GM21367 (cell line): ENCODE results near the gene ATP8B3.
A peak's percentile ranks its signal among the peaks of the same experiment; 100 is the strongest.

ENCODE experiments used
- ATAC-seq: cut with Tn5 transposase; IDR thresholded peaks from one replicate; pipeline ENCODE4 v1.9.1; 2021; ENCODE audit not compliant: unreplicated experiment

The ATP8B3 gene

DNA sequence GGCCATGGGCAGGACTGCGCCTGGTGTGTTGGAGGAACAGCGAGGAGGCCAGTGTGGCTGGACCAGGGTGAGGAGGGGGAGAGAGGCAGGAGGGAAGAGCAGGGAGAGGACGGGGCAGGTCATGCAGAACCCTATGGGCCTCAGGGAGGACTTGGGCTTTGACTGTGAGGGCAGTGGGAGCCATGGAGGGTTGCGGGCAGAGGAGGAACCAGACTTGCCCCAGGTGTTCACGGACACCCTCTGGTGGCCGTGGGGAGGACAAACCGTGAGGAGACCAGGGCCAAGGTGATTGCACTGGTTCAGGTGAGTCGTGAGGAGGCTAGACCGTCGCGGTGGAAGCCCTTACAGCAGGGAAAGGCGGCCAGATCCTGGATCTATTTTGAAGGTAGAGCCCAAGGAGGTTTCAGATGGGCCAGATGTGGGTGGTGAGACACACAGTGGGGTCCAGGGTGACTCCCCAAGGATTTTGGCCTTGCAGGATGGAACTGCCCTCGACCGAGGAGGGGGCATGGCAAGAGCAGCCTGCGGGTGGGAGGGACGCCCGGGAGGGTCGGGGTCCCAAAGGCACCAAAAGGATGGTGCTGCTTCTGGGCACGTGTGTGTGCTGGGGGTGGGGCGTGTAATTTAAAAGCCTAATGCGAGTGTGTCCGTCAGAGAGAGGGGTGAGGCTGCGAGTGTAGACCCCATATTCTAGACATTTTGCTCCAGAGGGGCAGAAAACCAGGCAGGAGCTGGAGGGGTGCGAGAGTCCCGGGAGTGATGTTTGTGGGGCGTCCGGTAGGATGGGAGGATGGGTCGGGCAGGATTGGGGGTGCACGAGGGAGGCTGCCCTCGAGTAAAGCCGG, 39.0 kb upstream of the ATP8B3 start:
- ATAC-seq: no peak

DNA sequence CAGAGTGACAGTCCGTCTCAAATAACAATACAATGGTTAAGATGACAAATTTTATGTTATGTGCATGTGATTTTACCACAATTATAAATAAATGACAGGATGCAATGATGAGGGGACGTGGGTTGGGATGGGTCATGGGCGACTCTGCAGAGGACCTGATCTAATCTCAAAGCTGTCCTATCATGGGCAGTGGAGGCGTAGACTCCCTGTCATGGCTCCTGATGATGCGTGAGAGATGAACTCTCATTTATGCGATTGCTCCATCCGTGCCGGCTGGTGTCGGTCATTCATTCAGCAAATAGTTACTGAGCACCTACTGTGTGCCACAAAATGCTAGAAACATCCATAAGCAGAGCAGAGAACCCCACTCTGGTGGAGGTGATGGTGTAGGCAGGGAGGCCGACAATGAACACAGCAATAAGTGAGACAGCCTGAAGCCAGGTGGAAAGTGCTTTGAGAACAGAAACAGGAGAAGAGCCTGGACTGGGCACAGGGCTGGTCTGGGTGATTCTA, 37.9 kb upstream of the ATP8B3 start:
- no peak for ATAC-seq

DNA sequence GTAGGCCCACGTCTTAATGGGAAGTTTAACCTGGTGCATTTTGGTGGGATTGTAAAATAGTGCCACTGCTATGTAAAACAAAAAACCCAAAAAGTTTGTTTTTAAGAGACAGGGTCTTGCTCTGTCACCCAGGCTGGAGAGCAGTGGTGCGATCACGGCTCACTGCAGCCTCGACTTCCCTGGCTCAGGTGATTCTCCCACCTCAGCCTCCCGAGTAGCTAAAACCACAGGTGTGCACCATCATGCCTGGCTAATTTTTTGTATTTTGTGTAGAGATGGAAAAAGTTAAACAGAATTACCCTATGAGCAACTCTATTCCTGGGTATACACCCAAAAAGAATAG, 37.0 kb upstream of the ATP8B3 start:
- ATAC-seq: no peak

DNA sequence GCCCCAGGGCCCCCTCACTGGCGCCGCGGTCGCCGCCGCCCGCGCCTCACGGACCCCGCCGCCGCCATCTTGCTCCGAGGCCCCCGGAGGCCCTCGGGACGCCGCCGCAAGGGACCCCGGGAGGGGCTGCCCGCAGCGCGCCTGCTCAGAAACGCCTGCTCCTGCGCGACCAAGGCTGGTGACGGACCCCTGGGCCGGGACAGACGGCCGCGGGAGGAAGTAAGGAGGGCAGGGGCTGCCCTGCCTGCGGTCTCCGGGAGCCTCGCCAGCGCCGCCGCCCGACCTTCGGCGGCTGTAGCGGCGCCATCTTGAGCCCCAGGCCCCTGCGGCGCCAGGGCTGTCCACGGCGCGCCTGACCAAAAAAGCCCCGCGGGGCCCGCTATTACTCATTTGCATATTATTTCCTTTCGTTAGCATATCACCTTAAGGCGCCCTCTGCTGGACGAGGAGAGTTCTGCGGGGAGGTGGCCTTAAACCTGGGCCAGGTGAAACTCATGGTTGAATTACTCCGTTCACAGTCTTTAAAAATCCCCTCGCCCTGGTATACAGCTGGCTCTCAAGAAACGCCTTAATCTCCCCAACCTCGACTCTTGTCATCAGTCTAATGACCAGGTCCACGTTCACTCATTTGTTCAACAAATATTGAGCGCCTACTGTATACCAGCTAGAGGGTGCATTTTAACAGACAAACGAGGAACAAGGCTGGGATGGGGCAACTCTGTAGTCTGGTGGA, 36.5 kb upstream of the ATP8B3 start, which contains the start of gene REXO1:
REXO1 (minus strand) TSS at position 85 of the 733 bp plus-strand sequence. CDS start 125 bp downstream, outside the sequence.
- ATAC-seq: peak; percentile 53

DNA sequence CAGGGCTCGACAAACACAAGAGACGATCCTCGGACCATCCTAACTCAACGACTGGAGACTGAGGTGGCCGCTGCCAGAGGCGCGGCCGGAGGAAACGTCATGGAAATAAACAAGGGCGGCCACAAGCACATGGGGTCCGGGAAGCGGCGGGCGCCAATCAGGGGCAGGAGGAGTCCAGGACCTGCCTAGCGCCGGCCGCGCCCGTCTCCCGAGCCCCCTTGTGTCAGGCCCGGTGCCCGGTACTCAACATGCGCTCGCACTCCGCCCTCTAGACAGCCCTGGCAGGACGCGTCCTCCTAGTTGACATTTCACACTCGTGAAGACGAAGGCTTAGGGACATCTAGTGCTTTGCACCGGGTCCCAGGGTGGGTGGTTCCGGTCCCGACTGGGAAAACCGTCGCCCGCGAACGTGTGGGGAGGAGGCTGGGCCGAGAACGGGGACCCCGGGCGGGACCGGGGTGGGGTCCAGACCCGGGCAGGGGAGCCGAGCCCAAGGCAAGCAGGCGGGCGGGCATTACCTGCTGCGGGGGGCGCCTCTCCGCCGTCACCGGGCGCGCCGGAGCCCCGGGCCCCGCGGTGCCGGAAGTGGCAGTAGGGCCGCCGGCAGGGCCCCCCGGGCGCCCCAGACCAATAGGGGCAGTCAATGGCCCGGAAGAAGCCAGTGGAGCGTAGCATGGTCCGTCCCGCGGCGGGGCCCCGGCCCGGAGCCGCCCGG, 35.8 kb upstream of the ATP8B3 start:
- ATAC-seq: peak; percentile 2

DNA sequence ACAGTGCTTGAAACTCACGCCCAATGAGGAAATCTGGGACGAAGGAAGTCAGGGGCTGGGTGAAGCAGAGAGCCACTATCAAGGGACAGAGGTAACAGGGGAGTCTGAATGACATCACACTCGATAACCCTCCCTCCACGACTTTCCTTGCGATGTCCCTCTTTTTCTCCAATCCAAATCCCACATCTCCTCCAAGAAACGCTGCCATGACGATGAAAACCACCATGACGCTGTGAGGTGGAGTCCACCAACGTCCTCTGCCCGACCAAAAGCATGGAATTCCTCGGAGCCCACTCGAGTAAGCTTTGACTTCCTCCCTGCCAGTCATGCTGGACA, 35.2 kb upstream of the ATP8B3 start:
- no peak for ATAC-seq

DNA sequence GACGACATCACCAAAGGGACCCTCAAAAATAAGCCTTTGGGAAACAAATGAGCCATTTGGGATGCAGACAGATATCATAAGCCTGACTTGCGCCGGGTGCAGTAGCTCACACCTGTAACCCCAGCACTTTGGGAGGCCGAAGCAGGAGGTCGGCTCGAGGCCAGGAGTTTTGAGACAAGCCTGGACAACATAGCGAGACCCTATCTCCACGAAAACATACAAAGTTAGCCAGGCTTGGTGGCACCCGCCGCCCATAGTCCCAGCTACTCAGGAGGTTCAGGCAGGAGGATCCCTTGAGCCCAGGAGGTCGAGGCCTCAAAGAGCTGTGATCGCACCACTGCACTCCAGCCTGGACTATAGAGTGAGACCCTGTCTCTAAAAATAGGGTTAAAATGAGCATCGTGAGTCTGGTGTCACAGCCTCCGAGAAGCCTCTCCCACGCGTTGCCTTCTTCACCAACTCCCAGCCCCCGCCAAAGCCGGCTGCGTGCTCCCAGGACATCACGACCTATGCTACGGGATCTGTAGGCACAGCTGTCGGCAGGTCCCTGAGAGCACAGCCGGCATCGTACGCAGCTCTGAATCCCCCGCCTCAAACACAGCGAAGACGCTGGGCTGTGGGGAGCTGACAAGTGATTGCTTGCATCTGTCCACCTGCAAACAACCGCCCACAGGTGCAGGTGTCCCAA, 34.6 kb upstream of the ATP8B3 start:
- ATAC-seq: no peak

DNA sequence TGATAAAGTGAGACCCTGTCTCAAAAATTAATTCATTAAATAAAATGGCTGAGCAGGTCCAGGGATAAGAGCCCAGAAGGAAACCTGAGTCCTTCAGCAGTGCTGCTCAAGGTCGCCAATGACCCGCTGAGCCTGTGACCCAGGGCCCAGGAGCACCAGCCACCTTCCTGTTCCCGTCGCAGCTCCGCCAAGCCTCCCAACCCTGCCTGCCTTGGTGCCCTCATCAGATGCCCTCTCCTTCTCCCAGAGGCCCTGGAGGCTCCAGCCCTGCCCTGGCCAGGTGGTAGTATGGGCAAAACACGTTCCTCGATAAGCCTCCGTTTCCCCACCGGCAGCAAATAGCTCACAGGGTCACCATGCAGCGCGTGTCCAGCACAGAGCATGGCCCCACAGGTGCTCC, 33.6 kb upstream of the ATP8B3 start:
- no peak for ATAC-seq

DNA sequence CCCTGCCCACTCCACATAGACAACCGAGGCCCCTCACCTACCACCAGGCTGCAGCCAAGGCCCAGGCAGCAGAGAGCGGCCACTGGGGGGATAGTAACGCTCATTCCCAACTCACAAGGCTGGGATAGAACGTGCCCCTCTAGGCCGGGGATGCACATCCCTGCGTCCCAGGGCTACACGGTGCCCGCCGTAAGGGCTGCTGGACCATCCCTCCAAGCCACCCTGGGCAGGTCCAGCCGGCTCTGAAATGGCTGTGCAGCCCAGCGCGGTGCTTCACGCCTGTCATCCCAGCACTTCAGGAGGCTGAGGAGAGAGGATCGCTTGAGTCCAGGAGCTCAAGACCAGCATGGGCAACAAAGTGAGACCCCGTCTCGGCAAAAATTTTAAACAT, 33.0 kb upstream of the ATP8B3 start:
- no peak for ATAC-seq

DNA sequence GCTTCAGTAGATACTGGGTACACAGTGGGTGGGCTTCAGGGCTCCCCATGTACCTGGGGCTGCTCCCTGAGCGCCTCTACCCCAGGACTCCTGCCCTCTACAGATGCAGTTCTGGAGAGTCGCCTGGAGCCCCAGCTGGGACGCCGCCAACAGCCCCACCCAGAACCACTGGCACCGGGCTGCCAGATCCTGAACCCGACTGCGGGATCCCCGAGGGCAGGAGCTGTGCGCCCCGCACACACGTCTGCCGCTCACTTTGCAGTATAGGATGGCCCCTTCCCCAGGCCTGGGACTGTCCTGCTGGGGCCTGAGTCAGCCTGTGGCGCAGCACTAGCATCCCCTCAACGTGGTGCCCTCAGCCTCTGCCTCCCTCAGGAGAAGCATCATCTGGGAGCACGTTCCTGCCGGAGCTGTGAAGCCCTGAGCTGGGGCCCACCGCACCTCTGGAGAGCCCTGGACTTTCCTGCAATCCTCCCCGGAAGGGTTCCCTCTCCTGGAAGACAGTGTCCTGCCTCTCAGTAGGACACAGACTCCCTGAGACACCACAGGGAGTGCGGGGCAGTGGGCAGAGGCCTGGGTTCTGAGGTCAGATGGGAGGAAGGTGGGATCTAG, 32.5 kb upstream of the ATP8B3 start:
- ATAC-seq: no peak

DNA sequence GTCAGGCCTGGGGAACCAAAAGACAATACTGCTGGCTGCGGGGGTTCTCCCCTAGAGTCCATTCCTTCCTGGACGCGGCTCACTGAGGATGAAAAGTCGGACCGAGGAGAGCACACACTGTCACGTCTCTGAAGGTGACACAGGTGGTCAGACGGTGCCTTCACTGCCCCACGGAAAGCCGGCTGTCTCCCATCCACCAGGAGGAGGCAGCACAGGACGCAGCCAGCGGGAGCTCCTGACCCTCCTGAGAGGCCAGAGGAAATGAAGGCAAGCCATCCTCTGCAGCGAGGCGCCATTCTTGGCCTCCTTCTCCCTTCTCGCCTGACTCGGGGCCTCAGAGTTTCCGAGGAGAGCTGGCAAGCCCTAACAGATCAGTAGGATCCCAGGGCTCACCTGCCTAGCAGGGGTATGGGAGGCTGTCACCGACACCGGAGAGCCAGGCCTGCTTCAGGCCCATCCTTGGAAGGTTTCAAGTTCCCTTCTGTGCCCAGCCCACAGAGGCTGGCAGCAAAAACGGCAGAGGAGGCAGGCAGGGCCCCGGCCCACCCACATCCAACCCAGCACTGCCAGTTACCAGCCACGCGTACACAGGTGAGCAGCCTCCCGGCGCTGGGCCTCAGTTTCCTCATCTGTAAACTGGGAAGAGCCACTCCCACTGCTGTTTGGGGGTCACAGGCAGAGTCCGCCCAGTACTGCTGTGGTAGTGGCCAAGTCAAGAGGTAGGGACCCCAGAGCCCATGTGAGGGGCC, 31.7 kb upstream of the ATP8B3 start:
- ATAC-seq: no peak

DNA sequence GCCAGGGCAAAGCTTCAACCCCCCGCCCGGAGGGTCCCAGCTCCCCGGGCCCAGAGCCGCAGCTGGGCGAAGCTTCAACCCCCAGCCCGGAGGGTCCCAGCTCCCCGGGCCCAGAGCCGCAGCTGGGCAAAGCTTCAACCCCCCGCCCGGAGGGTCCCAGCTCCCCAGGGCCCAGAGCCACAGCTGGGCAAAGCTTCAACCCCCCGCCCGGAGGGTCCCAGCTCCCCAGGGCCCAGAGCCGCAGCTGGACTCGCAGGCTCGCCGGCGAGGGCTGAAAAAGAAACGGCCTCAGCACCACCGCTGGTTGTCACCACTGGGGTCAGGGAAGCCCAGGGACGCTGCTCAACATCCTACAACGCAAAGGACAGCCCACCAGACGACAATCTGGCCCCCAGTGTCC, 31.0 kb upstream of the ATP8B3 start:
- ATAC-seq: no peak

DNA sequence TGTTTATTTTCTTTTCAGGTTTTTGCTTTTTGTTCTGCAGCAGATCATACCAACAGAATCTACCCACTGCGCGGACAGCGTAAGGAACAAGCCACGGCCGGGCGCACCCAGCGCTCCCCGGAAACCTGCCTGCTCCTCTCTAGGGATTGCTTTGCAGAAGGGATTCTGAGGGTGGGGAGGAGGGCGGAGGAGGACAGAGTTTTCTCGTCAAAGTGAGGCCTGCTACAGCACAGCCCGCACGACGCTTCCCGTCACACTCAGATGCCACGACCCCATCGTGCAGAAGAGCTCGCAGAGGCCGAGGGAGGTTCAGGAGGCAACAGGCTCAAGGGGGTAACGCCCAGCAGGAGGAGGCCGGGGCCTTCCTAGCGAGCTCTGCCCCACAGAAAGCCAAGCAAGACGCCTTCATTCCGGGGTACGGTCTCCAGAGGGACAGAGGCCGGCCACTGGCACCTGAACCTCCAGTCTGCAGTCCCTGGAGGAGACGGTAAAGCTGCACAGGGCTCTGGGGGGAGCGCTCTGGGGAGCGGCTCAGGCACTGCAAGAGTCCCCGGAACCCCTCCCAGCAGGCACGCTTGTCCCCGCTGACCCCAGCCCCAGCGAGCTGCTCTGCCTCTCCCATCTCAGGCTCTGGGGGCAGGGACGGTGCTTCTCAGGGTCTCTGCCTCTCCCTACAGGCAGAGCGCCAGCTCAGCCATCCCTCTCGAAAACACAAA, 29.3 kb upstream of the ATP8B3 start:
- ATAC-seq: no peak

DNA sequence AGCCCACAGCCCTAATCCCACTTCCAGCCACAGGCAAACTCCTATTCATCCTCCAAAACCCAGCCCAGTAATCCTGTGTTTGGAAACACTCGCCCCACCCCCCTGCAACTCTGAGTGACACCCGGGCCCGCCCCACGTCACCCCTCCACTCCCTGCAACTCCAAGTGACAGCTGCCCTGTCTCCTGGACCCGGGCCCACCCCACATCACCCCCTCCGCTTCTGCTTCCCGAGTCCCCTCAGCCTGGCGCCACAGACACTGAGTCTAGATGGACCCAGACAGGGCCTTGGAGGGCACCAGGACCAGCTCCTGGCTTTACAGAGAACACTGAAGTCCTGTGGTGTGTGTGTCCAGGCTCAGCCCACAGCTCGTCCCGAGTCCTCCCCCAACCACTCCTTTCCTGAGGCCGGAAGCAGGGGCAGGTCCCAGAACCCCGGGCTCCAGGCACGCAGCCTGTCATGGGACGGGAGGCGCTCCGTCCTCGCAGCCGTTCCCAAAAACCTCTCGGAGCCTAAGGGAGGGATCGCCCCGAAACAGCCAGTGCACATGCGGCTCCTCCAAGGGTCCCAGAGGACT, 28.6 kb upstream of the ATP8B3 start:
- no peak for ATAC-seq

DNA sequence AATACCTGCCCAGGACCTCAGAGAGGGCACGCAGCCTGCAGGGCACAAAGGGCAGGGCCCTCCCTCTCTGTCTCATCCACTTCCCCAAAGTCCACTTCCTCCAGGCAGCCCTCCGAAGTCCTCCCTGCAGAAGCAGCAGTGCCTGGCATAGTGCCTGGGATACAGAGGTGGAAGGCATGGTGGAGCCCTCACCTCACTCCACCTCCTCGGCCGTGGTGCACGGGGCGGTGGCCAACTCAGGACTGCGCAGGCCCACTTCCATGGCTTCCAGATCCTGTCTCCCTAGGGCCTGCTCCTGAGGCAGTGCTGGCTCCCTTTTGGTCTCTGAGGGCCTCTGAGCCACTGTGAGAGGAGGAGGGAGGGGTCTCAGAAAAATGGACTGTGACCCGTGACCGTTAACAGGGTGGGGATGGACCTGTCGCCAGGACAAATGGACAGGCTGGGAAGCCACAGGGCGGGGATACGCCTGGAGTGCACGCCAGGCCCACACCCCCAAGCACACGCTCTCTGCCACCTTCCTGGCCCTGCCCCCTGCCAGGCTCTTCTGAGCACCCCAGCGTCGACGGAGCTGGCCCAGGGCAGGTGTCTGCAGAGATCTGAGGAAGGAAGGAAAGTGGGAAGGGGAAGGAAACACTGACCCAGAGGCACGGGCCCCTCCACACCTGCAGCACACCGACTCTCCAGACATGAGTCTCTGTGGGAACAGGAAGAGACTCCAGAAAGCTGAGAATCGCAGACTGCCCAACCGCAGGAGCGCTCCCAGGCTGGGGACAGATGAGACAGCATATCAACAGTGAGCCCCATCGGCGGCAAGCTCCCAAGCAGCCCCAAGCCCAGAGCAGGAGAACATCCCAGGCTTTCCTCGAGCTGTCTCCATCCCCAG, 27.8 kb upstream of the ATP8B3 start:
- no peak for ATAC-seq

DNA sequence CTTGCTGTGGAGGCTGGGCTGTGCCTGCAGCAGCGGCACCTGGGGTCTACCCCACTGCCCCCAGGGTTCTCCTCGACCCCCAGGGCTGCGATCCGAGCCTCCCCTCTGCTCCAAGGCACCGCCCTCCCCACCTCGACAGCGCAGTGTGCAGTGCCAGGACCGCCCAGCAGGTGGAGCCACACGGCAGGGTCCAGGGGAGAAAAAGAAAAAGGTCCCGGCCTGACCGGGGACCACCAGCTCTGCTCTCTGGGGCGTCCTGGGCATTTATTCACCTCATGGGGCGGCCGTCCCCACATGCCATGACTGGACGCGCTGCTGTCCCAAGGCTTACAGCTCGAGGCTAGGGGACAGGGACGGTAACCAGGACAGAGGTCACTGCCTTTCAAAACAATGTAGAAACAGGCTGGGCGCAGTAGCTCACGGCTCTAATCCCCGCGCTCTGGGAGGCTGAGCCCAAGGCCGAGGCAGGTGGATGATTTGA, 25.6 kb upstream of the ATP8B3 start:
- no peak for ATAC-seq

DNA sequence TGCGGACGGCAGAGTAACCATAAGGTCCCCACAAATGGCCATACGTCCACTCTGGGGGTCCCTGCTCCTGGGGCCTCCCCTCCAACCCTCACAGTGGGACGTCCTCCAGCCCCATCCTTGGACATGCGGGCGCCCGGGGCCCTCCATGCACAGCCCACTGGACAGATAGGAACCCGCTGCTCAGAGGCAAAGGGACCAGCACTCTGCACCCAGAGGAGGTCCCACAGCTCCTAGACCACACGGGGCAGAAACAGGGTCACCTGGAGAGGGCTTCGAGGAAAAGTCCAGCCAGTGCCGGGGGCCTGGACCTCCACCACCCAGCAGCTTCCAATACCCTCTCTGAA, 25.1 kb upstream of the ATP8B3 start:
- no peak for ATAC-seq
